ENCODE measurements around the gene PHRF1. TPM values are rescaled to one million over a fixed set of nuclear protein-coding genes. Genes with fewer than 3 reads are reported as not detected.

PHRF1 gene
- total and polyA plus RNA-seq, 2 of the 4 experiments (the other 2 are of a cell fraction): 10.9 to 17.5 TPM

- H3K14ac ChIP-seq (replicated peaks; ENCODE audit: low read depth, low read length): no peak overlapping the region
- H3K23ac ChIP-seq (ENCODE audit: low read depth, low read length): no peak overlapping the region
- no peak overlapping the region for H2BK20ac ChIP-seq (ENCODE audit: low read depth, low read length)
- no peak overlapping the region for H2AK5ac ChIP-seq (ENCODE audit: low read depth, low read length)
- H3K4me2 ChIP-seq (ENCODE audit: low read depth, low read length): no peak overlapping the region
- H3K9me3 ChIP-seq (ENCODE audit: control insufficient read depth, insufficient read depth, low read length): no peaks in the 10 kb centered on the region
- no peak overlapping the region for H3K56ac ChIP-seq (ENCODE audit: extremely low read depth, insufficient read depth, low read length)
- intact Hi-C loops (cut with micrococcal nuclease): no loop called here
- dilution Hi-C loops (cut with HindIII; ENCODE audit: low sequenced_read_pairs, unreplicated experiment): no loop called here
- H2AFZ ChIP-seq (replicated peaks; ENCODE audit: low read length, poor library complexity): no peak overlapping the region
- H3K4me1 ChIP-seq (ENCODE audit: control insufficient read depth, insufficient read depth, low read length): peaks cover 3% of the 10 kb centered on the region; the same call in 1 of the 2 replicates
- BruUV-seq (replicated peaks): no TSS peak
- no peaks in the 10 kb centered on the region for H3K9me1 ChIP-seq (ENCODE audit: insufficient read depth, low read length)
- H3K18ac ChIP-seq (ENCODE audit: low read depth, low read length): no peak overlapping the region
- ChIA-PET POLR2A (ENCODE audit: unreplicated experiment) (no interaction called here), CTCF (no interaction called here)
- no peak overlapping the region for H3K9ac ChIP-seq (ENCODE audit: low read depth, low read length)
- in situ Hi-C loops (cut with MboI; ENCODE audit: low sequenced_read_pairs): loop anchor here (5.0 kb wide), 1 partner anchor 76 kb away; no protein-coding TSS in a partner anchor
- no peak overlapping the region for H3K4me3 ChIP-seq (ENCODE audit: insufficient read depth, low read depth, low read length)
- peaks cover 28% of the 10 kb centered on the region for H3K36me3 ChIP-seq (ENCODE audit: control insufficient read depth, insufficient read depth, low read length)
- no peak overlapping the region for H2BK120ac ChIP-seq (ENCODE audit: low read depth, low read length)
- no peaks in the 10 kb centered on the region for H3K27me3 ChIP-seq (ENCODE audit: control insufficient read depth, insufficient read depth, low read length)
- H3K79me1 ChIP-seq (ENCODE audit: low read depth in 1 of 2, low read length in 2 of 2): peaks cover 13 to 19% of the 10 kb centered on the region in 2 experiments; a peak in 2 of 4 replicates
- DNase-seq (no peak), ATAC-seq (ENCODE audit: low read depth) (no peak)
- no peak overlapping the region for H2BK15ac ChIP-seq (ENCODE audit: low read depth, low read length)
- no peak overlapping the region for H4K91ac ChIP-seq (ENCODE audit: insufficient read depth, low read depth, low read length)
- WGBS, 2 experiments (ENCODE audit: extremely low coverage in 2 of 2, insufficient read length in 1 of 2): 95% methylated on average over 16 of the region's 19 CpGs; no CpG with 5 or more reads in 1 of the 2 experiments
- no peak overlapping the region for H3K4ac ChIP-seq (ENCODE audit: low read depth, low read length)
- no peak overlapping the region for H4K5ac ChIP-seq (ENCODE audit: low read depth, low read length)
- H4K8ac ChIP-seq (ENCODE audit: low read depth in 2 of 2, low read length in 2 of 2): no peak overlapping the region
- no peak overlapping the region for H2AK9ac ChIP-seq (replicated peaks; ENCODE audit: low read depth, low read length, poor library complexity)
- peaks cover 8% of the 10 kb centered on the region for H4K20me1 ChIP-seq (ENCODE audit: insufficient read depth, low read length)
- no peak overlapping the region for H3K27ac ChIP-seq (ENCODE audit: insufficient read depth, low read length)
- no peak overlapping the region for H2BK5ac ChIP-seq (ENCODE audit: low read depth, low read length, poor library complexity, severe bottlenecking)
- TF ChIP-seq USF2 (IDR thresholded peaks at IDR 0.05; ENCODE audit: low read depth, low read length) (no peak), RCOR1 (IDR thresholded peaks at IDR 0.05; ENCODE audit: insufficient replicate concordance, low read length) (no peak), RAD21 (IDR thresholded peaks at IDR 0.05; ENCODE audit: low read length) (no peak), CHD1 (IDR thresholded peaks at IDR 0.05; ENCODE audit: low read depth, low read length) (no peak), CEBPB (IDR thresholded peaks at IDR 0.05; ENCODE audit: low read depth, low read length) (no peak), NFE2L2 (IDR thresholded peaks at IDR 0.05; ENCODE audit: low read depth, low read length) (no peak), CTCF (conservative IDR thresholded peaks at IDR 0.05; ENCODE audit: low read depth, low read length) (no peak), MAFK (IDR thresholded peaks at IDR 0.05; ENCODE audit: low read depth, low read length) (no peak), MAZ (IDR thresholded peaks at IDR 0.05; ENCODE audit: borderline replicate concordance, low read depth, low read length) (no peak), RFX5 (IDR thresholded peaks at IDR 0.05; ENCODE audit: low read depth, low read length) (no peak), POLR2A (IDR thresholded peaks at IDR 0.05; ENCODE audit: low read depth, low read length) (no peak), ELK1 (IDR thresholded peaks at IDR 0.05; ENCODE audit: borderline replicate concordance, low read depth, low read length) (no peak), MXI1 (IDR thresholded peaks at IDR 0.05; ENCODE audit: borderline replicate concordance, low read depth, low read length) (no peak), FOS (IDR thresholded peaks at IDR 0.05; ENCODE audit: low read depth, low read length) (no peak), SMC3 (IDR thresholded peaks at IDR 0.05; ENCODE audit: low read depth, low read length) (no peak)
These were observed 84.6 kb downstream of the PHRF1 start for GRCh38 chr11:660681-661444.

Data from IMR-90 (cell line).